Airway epithelial cell (primary cell): ENCODE results near the gene KCNJ9. TPM values are rescaled to one million over a fixed set of nuclear protein-coding genes. Genes with fewer than 3 reads are reported as not detected.

ENCODE experiments used
- total RNA-seq: library from RNA; depleted of rRNA; stranded (reverse); fragments of >200 nt; gene quantifications from 2 replicates; pipeline ENCODE4 v1.2.3, GENCODE V29; 2015

Gene KCNJ9
- not detected in 2 replicates for total RNA-seq

DNA sequence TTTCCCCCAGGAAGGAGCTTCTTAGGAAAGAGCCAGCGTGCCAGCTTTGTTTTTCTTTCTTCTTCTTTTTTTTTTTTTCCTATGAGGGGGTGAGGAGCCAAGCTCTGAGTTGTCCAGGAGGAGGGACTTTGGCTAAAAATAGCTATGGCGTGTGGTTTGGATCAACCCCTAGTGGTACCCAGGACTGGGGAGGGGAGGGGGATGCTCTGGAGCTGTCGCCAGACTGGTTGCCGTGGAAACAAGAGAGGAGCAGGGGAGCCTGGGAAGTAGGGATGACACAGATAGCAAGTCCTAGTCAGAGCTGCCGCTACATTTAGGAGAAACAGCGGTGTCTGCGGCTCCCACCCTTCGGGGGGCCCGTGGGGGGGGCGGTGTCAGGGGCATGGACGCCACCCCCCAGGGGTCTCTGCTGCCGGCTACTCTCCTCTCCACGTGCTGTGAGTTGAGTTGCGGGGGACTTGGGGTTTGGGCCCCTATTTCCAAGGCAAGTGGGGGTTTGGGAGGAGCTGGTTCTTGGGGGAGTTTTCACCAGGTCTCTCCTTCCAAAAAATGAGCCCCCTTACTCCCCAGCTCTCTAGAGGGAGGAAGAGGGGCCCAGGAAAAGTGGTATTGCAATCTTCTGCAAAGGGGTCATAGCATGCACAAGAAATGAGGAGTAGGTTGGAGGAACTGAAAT is at the start of gene KCNJ9:
Gene KCNJ9 (plus strand): TSS at position 278 of the 676 bp plus-strand sequence. CDS start 2,493 bp downstream, outside the sequence.

DNA sequence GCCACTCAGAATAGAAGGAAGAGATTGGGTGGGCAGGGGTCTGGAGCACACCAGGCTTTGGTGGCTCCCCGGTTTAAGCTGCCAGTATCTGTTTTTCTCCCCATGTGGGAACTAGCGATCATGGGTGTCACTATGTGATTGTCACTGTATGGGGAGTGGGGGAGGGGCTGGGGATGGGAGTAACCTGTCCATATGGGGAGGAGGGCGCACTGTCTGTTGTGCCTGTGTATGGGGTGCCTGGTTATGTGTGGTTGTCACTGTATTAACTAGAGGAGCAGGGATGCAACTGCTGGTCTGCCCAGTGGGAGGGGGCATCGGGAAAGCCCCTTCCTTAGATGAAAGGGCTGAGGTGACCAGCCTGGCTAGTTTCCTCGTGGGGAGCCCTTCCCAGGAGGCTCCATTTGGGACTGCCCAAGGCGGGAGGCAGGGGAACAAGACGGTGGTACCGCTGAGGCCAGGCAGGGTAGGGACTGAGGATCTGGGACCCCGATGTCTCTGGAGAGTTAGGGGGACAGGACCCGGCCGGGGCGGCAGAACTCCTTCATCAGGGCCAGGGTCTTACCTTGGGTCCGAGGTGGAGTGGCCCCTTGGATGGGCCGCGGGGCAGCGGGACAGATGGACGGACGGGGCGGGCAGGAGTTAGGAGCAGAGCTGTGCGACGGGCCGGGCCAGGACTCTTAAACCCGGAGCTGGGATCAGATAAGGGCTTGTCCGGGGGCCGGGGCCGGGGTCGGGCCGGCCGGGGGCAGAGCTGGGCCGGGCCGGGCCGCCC is 11.7 kb upstream of the KCNJ9 start, which contains the start of gene KCNJ10:
Gene KCNJ10 (minus strand): TSS at position 701 of the 772 bp plus-strand sequence. CDS start 27,628 bp downstream, outside the sequence.

DNA sequence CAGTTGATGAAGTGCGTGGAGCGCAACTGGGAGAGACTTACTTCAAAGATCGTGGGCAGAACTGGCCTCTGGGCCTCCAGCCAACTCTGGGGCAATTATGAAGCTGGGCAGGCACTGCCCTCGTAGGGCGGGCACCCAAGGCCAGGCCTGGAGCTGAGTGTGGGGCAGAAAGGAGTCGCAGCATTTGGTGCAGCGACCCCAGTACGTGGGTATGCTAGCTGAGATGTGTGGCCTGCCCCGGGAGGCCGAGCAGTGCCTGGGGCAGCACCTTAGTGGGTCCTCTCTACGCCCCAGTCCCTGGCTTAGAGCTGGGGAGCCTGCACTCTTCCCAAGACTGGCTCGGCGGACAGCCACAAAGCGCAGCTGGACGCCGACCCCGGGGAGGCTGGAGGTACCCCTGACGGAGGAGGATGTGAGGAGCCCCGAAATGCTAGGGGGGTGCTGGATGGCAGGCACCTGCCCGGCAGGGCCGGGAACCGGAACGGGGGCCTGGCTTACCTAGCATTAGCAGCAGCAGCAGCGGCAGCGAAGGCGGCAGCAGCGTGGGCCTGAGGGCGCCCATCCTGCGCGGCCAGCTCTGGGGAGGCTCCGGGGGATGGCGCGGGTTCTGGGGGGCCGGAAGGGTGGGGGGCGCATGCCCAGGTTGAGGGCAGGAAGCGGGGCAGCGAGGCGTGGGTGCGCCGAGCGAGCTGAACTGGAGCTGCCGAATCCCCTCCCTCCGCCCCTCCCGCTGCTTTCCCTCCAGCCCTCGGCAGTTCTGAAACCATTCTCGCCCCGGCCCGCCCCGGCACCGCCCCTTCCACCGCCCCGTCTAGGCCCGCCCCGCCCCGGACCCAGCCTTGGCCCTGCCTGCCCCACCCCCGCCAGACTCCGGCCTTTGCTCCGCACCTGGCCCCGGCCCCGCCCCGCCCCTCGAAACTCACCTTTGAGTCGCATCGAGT is 16.8 kb downstream of the KCNJ9 start, which contains the start of gene IGSF8:
Gene IGSF8 (minus strand): TSS at position 709 of the 941 bp plus-strand sequence. CDS start 147 bp downstream, at position 562.

DNA sequence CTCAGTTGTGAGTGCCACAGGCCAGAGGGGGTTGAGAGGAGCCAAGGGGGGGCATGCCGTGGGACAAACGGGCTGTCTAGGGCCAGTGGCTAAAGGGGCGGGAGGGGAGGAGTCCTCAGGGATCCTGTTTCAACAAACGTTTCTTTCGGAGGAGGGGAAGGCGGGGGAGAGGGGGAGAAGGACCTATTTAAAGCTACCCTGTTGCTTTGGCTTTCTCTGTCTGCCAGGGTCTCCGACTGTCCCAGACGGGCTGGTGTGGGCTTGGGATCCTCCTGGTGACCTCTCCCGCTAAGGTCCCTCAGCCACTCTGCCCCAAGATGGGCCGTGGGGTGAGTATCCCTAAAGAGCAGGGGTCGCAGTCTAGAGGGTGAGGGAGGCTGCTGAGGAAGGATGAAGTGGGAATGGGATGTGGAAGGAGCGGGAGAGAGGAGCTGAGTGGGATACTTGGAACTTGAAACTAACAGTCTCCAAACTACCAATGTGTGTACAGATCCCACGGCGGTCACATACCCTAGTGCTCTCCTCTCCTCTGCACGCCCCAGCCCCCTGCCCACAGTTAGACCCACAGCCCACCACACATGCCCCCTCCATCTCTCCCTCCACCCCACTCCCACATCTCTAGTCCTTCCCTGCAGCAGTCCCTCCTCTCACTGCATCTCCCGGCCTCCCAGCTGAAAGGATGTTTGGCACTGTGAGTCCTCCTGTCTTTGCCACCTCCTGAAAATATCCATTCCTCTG is 34.4 kb downstream of the KCNJ9 start, which contains the start of gene ATP1A2:
Gene ATP1A2 (plus strand): TSS at position 215 of the 738 bp plus-strand sequence. CDS start 103 bp downstream, at position 318.

Other genes starting within 250 kb of the KCNJ9 start
- 0.05 and 0.21 TPM in 2 replicates for gene VSIG8, start 218.9 kb upstream of the KCNJ9 start, total RNA-seq
- gene CFAP45, start 181.4 kb upstream of the KCNJ9 start, total RNA-seq: 0.09 and 0.49 TPM in 2 replicates
- gene TAGLN2, start 156.0 kb upstream of the KCNJ9 start, total RNA-seq: 816 and 871 TPM in 2 replicates
- 42.0 and 44.1 TPM in 2 replicates for gene IGSF9, start 135.9 kb upstream of the KCNJ9 start, total RNA-seq
- gene SLAMF9, start 127.3 kb upstream of the KCNJ9 start, total RNA-seq: 32.0 and 35.2 TPM in 2 replicates
- gene PIGM, start 49.5 kb upstream of the KCNJ9 start, total RNA-seq: 2.2 and 2.3 TPM in 2 replicates
- gene KCNJ10, start 11.4 kb upstream of the KCNJ9 start, total RNA-seq: not detected in 2 replicates
- gene IGSF8, start 17.1 kb downstream of the KCNJ9 start, total RNA-seq: 23.9 and 28.6 TPM in 2 replicates
- gene ATP1A2, start 34.2 kb downstream of the KCNJ9 start, total RNA-seq: not detected in 2 replicates
- not detected in 2 replicates for gene ATP1A4, start 70.1 kb downstream of the KCNJ9 start, total RNA-seq
- gene CASQ1, start 109.0 kb downstream of the KCNJ9 start, total RNA-seq: not detected in 2 replicates
- 25.6 and 42.9 TPM in 2 replicates for gene PEA15, start 123.8 kb downstream of the KCNJ9 start, total RNA-seq
- 19.0 and 46.5 TPM in 2 replicates for gene DCAF8, start 181.0 kb downstream of the KCNJ9 start, total RNA-seq
- 30.6 and 63.0 TPM in 2 replicates for gene PEX19, start 203.6 kb downstream of the KCNJ9 start, total RNA-seq